HG03520 (cell line): ENCODE results near the gene NIPAL3.

Experiments
- ATAC-seq: cut with Tn5 transposase; IDR thresholded peaks from one replicate; pipeline ENCODE4 v1.9.1; 2021; ENCODE audit warnings: mild to moderate bottlenecking, moderate library complexity; ENCODE audit not compliant: unreplicated experiment

NIPAL3 gene

DNA sequence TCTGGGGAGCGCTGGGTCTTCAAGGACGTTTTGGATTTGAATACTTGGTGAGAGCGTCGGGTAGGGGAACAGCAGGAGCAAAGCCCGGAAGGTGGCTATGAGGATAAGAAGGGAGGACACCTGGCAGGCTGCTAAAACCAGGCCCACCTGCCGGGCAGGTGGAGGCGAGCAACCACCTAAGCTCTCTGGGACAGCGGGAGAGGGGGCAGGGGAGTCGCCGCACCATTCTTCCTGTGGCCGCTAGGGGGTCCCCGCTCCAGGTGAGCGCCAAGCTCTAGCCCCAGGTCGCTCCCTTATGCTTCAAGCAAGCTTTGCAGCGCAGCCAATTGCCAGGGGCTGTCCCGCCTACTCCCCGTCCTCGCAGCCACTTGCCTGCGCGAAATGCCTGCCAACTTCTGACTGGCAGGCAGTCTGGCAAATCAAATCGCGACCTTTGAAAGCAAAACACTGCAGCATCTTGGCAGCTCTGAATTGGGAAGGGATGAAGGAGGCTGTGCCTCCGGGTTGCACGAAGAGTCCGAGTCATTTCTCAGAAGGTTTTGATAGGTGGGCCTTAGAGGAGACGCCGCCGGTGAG, at the start of gene NIPAL3:
Gene NIPAL3 (plus strand): TSS at position 469 of the 576 bp plus-strand sequence. CDS start 3,746 bp downstream, outside the sequence.
- peak; percentile 93 for ATAC-seq

- ATAC-seq = no peak
Measured at GRCh38 chr1:24366707-24367106, 48.9 kb upstream of the NIPAL3 start.

- no peak for ATAC-seq
Measured at GRCh38 chr1:24369199-24369598, 46.4 kb upstream of the NIPAL3 start.

GRCh38 chr1:24369801-24370200, 45.8 kb upstream of the NIPAL3 start:
- ATAC-seq = no peak

DNA sequence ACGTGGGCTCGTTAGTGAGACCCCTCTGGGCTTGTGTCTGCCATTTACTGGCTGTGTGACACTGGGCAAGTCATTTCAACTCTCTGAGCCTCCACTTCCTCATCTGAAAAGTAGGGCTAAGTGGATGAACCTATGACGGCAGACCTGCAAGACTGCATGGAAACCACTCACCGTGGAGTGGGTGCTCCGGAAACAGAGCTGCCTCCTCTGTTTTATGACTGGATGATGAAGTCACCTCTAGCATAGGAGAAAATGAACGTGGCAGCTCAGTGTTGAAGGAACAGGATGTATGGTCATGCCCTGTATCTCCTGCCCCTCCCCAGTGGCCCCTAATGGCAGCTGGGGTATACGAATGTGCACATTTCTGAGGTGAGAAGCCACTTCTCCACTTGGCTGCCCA, 42.6 kb upstream of the NIPAL3 start:
- ATAC-seq = no peak

- no peak for ATAC-seq
Measured at GRCh38 chr1:24373710-24374109, 41.9 kb upstream of the NIPAL3 start.

GRCh38 chr1:24374891-24375786, 40.5 kb upstream of the NIPAL3 start:
- no peak for ATAC-seq

- no peak for ATAC-seq
Measured at GRCh38 chr1:24379733-24380315, 35.8 kb upstream of the NIPAL3 start.

DNA sequence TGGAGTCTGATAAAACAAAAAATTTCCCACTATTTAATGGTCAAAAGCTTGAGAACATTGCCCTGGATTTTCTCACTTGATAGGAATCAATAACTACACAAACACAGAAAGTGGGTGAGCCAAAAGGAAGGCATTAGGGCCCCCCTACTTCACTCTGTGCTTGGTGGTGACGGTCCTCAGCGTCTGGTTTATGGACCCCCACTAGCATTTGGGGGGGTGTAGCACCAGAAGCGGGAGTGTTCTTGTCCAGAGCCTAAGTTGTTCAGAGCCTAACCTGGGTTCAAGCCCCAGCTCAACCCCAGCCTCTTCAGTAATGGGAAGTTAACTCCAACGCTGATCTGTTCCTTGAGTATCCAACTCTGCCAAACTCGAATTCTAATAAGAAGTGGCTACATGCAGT, 35.1 kb upstream of the NIPAL3 start:
- no peak for ATAC-seq

- no peak for ATAC-seq
Measured at GRCh38 chr1:24381256-24381655, 34.3 kb upstream of the NIPAL3 start.

GRCh38 chr1:24382165-24382577, 33.4 kb upstream of the NIPAL3 start:
- no peak for ATAC-seq

- no peak for ATAC-seq
Measured at GRCh38 chr1:24383381-24383940, 32.1 kb upstream of the NIPAL3 start.

DNA sequence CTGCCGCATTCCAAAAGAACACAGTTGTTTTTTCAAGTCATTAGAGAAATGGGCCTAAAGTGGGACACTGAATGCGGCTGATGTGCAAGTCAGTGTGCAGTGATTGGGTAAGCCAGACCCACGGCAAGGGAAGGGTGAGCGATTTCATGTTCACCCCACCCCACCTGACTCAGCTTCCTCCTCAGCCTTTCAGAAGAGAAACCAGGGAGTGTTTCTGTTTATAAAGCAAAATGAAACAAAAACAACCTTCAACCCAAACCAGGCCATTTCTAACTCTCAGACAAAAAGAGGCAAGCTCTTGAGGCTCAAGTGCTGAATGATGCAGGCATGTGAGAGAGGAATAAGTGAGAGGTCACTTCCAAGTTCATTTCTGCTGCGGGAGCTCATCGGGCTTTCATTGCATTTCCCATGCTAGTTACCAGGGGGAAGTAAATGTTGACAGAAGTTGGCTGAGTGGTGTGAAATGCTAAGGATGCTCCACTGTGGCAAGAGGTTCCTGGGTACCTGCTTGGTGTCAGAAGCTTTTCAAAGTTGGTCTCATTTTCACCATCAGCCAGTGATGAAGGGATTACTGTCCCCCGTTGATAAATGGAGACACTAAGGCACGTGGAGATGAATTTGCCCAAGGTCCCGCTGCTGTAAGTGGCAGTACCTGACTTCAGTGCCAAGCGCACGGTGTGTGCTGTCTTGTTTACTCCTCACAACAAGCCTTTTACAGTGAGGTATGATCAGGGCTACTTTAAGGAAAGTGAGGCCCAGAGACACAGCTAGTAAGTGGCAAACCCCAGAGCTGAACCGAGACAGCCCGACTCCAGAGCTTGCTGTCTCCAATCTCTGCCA, 31.1 kb upstream of the NIPAL3 start:
- no peak for ATAC-seq

DNA sequence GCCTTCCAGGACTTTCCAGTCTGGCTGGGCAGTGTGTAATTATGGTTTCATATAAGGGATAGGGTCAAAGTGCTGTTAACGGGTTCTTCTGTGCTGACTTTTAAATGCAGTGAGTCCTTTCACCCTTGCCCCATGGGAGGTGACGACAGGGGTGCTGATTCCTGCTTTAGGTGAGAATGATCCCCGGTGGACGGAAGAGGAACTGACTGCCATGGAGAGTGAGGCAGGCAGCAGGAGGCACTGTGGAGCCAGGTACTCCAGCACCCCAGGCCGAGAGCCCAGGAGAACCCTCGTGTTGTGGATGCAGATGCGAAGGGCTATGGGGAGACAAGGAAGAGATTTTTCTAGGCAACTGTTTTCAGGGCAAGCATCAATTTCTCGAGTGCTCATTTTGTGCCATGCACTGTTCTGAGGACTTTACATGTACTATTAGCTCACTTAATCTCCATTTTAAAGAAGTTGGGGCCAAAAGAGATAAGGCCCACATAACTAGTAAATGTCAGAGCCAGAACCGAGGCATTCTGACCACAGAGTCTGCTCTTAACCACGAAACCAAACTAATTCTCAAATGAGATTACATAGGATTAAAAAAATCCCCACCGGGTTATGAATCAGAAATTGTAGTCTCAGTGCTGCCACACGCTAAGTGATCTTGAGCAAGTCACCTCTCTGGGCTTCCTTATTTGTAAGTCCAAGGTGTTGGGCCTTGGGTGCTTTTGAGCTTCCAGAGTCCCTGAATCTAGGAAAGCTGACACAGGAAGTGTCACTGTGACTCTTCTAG, 30.3 kb upstream of the NIPAL3 start:
- ATAC-seq = no peak

DNA sequence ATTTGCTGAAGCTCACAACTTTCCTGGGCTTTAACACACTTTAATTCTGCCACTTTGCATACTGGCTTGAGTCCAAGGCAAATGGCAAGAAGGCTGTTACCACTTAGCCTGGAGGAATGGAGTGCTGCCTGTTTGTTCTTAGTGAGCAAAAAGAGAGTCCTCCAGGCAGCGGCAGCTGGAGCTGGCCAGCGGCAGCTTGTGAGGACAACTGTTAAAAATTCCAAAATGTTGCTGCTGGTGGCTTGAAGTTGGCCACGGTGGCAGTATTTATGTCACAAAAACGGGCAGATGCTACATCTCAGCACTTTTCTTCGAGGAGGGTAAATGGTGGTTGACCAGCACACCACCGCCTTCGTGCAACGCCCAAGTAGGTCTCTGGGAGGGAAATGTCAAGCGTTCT, 29.4 kb upstream of the NIPAL3 start:
- ATAC-seq = no peak

GRCh38 chr1:24386931-24387330, 28.7 kb upstream of the NIPAL3 start:
- ATAC-seq = no peak

DNA sequence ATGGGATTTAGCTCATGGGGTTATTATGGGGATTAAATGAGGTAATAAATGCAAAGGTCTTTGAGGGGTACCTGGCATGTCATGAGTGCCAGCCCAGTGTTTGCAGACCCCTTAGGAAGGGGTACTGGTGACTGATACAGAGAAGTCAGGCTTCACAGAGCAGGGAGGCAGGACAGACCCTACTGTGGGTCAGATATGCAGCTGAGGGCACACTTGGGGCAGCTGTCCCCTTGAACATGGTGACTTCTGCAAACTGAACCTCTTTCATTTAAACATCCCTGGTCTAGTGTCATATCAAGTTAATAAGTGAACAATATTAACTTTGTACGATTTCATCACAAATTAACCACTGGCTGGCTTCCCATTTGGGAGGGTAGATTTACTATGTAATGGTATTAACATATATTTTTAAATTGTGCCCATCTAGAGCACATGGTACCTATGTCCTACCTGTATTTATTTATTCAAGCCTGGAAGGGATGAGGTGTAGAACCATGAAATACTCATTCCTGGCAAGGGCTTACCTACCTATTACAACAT, 27.9 kb upstream of the NIPAL3 start:
- no peak for ATAC-seq

DNA sequence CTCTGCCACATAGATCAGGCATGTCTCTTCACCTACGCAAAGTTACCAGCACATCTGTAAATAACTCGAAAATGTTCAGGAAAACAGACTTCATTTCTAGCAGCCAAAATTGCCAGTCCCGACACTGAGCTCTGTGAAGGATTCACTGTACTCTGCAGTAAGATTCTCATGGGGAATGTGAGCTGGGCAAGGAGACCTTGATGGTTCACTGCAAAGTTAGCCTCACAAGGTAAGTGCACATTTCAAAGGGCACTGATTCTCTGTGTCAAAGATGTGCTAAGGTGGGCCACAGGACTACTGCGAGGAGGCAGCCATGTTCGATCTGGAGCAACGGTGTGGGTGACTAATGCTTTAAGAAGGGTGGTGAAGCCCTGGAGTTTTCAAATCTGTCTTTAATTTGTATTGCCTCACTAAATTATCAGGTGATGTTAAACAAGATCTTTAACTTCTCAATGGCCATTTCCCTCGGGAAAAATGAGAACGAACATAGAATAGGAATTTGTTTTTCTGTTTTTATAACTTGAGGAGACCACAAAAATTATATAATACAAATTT, 27.2 kb upstream of the NIPAL3 start:
- no peak for ATAC-seq

GRCh38 chr1:24389231-24389678, 26.3 kb upstream of the NIPAL3 start:
- ATAC-seq = no peak
